GM12878 (cell line): ENCODE data around the gene TPCN2.

Experiments
- BACH1 ChIP-seq: fragments of 450-650 bp; IDR thresholded peaks from 2 replicates; pipeline ENCODE4 v1.6.1; 2017; ENCODE audit warnings: mild to moderate bottlenecking, borderline replicate concordance
- CTCF ChIP-seq, 3 experiments: IDR thresholded peaks in 2 of 3; conservative IDR thresholded peaks in 1 of 3; 2 replicates each; pipeline ENCODE4 v1.5.1; 2011; ENCODE audit warnings: low read depth in 3 of 3, low read length in 3 of 3, mild to moderate bottlenecking in 3 of 3, control low read depth in 2 of 3, moderate library complexity in 2 of 3, inconsistent platforms in 1 of 3, mixed read lengths in 1 of 3; ENCODE audit not compliant: control insufficient read depth in 2 of 3, insufficient read depth in 1 of 3; ENCODE audit errors: extremely low read depth in 1 of 3
- EP300 ChIP-seq, 2 experiments: fragments of 150-350 bp in 1 of 2; IDR thresholded peaks; 2 replicates each; pipeline ENCODE4 v1.6.1; 2011 to 2012; ENCODE audit warnings: low read depth in 2 of 2, low read length in 2 of 2, borderline replicate concordance in 1 of 2, improper control_type of control experiment in 1 of 2, inconsistent platforms in 1 of 2; ENCODE audit not compliant: control insufficient read depth in 1 of 2
- JUND ChIP-seq: IDR thresholded peaks from 2 replicates; pipeline ENCODE4 v1.6.1; 2012; ENCODE audit warnings: low read depth, mild to moderate bottlenecking, low read length, improper control_type of control experiment, moderate library complexity
- POLR2A ChIP-seq: IDR thresholded peaks from 2 replicates; pipeline ENCODE4 v1.6.1; 2011; ENCODE audit warnings: low read depth, mild to moderate bottlenecking, low read length
- YY1 ChIP-seq: IDR thresholded peaks from 2 replicates; pipeline ENCODE4 v1.6.1; 2011; ENCODE audit warnings: low read depth, mild to moderate bottlenecking, low read length

GRCh38 chr11:69000391-69000790, 48.3 kb upstream of the TPCN2 start:
- TF ChIP-seq POLR2A (no peak), CTCF (IDR thresholded peaks at IDR 0.05 in 2 of 3, conservative IDR thresholded peaks at IDR 0.05 in 1 of 3; ENCODE audit: control insufficient read depth in 2 of 3, extremely low read depth in 1 of 3, insufficient read depth in 1 of 3, low read depth in 3 of 3, low read length in 3 of 3) (no peak), JUND (no peak), YY1 (no peak), EP300 (IDR thresholded peaks at IDR 0.05; ENCODE audit: borderline replicate concordance in 1 of 2, control insufficient read depth in 1 of 2, low read depth in 2 of 2, low read length in 2 of 2) (no peak), BACH1 (no peak)
